Fibroblast of the aortic adventitia (primary cell): ENCODE results near the gene EOLA1. TPM values are rescaled to one million over a fixed set of nuclear protein-coding genes. Genes with fewer than 3 reads are reported as not detected.
A peak's percentile ranks its signal among the peaks of the same experiment; 100 is the strongest.
"Not testable (repeated sequence)": the region's sequence is repeated elsewhere in the genome, so short reads cannot be mapped to it uniquely, and the experiment has no call there.

Source experiments
- DNase-seq: peaks from one replicate; pipeline ENCODE4 v3.0.0-alpha.2; 2010; ENCODE audit warnings: low read depth
- H3K4me3 ChIP-seq: 2 replicates; pipeline ENCODE4 v1.5.1; 2011; ENCODE audit warnings: low read depth, mild to moderate bottlenecking, control low read depth, low read length, moderate library complexity
- CTCF ChIP-seq: IDR thresholded peaks from 2 replicates; pipeline ENCODE4 v1.5.1; 2011; ENCODE audit warnings: mild to moderate bottlenecking, low read length, control low read depth, inconsistent platforms; ENCODE audit not compliant: insufficient read depth
- total RNA-seq: library from RNA; depleted of rRNA; stranded (reverse); fragments of >200 nt; gene quantifications from 2 replicates; pipeline ENCODE4 v1.2.3, GENCODE V29; 2012; ENCODE audit warnings: low replicate concordance

Gene EOLA1
- total RNA-seq, 1 donor = 11.1 TPM

DNA sequence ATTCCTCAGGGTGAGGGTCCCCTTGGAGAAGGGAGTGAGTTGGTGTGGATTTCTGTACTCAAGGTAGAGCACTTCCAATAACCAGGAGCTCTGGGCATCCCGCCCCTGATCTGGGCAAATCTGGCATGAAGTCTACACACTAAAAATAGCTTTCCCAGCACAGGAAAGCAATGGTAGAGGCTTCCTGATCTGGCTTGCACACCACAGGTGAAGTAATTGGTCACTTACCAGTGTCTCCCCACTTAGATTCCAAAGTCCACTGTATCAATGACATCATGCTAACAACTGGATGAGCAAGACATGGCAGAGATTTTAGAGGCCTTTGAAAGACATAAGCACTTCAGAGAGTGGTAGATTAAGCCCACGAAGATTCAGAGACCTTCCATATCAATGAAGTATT lies 17.9 kb upstream of the EOLA1 start:
- no peak for DNase-seq
- no peak for TF ChIP-seq CTCF

DNA sequence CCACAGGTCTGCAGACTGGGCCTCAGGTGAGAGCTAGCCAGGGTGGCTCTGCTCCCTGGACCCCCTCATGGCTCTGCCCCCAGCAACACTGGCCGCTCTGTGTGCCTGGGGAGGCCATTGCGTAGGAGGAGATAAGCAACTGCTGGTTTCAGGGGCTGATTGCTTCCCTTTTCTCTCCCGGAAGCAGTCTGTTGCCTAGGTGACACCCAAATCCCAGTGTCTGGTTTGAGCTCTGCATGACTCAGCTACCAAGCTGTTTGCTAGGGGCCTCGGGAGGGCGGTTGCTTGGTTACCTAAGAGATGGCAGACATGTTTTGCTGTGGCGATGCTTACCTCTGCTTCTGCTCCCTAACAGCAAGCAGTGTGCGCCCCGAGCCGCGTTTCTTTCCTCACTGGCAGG lies 15.4 kb upstream of the EOLA1 start:
- H3K4me3 ChIP-seq = not testable (repeated sequence)
- DNase-seq = peak; percentile 55

More for the DNA sequence above, 17.9 kb upstream of the EOLA1 start:
- H3K4me3 ChIP-seq = no peak overlapping the region

DNA sequence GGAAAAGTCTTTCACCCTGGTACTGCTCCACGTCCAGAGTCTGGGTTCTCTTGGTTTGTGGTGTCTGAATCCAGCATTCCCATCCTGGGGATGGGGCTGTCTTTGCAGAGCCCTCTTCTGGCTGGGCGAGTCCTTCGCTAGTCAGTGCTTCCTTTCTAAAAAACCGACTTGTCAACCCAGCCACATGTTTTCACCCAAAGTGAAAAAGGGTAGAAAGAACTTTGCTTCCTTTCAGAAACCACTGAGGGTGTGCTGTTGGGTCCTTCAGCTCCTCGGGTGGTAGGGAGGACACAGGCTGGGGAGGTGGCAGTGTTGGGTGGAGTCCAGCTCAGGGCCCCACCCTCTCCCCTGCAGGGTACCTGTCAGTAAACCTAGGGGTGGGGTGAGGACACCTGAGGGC lies 14.9 kb upstream of the EOLA1 start:
- not testable (repeated sequence) for H3K4me3 ChIP-seq, DNase-seq

DNA sequence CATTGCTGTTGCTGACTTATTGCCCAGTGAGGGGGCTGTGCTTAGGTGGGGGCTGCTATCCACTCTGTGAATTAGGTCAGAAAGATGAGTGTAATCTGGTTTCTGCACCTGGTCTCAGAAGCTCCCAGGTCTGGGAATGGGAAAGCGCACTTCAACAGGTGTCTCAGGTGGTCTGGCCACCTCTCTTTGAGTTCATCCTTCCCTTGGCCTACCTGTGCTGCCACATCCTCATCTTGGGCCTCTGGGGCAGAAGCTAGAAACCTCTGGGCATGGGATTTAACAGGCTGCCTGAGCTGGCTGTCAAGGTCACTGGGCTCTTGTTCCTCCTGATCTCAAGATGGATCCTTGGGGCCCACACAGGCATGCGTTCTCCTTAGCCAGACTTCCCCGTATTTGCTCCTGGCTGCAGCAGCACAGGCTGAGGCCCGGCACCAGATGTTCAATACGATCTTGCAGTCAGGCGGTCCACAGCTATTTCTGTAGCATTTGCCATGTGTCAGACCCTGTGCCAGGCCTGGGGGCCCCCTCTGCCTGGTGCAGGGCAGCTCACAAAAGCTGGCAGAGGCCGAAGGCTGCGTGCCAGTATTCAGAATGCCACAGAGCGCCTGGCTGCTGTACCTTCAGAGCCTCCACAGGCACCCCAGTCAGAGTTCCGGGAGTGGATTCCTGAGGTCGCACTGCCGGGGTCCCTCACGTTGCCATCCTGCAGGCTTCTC lies 14.3 kb upstream of the EOLA1 start:
- H3K4me3 ChIP-seq, DNase-seq: not testable (repeated sequence)

- H3K4me3 ChIP-seq = no peak overlapping the region
- peak; percentile 39 for DNase-seq
- TF ChIP-seq CTCF = peak; percentile 72
Measured at GRCh38 chrX:149527705-149528104, 13.1 kb upstream of the EOLA1 start.

DNA sequence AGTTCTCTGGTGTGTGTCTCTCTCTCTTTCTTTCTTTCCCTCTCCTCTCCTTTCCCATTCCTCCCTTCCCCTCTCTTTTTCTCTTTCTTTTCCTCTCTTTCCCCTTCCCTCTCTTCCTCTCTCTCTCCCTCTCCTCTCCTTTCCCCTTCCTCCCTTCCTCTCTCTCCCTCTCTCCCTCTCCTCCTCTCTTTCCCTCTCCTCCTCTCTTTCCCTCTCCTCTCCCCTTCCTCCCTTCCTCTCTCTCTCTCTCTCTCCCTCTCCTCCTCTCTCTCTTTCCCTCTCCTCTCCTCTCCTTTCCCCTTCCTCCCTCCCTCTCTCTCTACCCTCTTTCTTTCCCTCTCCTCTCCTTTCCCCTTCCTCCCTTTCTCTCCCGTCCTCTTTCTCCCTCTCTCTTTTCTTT lies 12.4 kb upstream of the EOLA1 start:
- no peak for DNase-seq
- H3K4me3 ChIP-seq = no peak overlapping the region
- TF ChIP-seq CTCF = no peak

DNA sequence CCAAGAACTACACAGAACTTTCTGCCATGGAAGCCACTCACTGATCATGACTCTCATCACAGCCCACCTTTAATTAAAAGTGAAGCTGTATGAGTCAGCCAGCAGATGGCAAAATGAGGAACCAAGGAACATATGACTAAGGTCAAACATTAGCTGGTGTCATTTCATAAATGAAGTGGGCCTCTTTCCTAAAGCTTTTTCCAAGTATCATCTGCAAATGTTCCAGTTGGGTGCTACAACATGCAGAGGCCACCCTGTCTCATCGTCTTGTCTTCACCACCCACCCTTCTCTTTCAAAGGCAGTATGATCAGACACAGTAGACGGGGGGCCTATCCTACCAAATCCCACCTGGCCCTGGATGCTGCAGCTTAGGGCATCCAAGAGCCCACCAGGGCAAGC lies 9.2 kb upstream of the EOLA1 start:
- TF ChIP-seq CTCF = no peak
- H3K4me3 ChIP-seq = no peak overlapping the region
- DNase-seq = no peak

DNA sequence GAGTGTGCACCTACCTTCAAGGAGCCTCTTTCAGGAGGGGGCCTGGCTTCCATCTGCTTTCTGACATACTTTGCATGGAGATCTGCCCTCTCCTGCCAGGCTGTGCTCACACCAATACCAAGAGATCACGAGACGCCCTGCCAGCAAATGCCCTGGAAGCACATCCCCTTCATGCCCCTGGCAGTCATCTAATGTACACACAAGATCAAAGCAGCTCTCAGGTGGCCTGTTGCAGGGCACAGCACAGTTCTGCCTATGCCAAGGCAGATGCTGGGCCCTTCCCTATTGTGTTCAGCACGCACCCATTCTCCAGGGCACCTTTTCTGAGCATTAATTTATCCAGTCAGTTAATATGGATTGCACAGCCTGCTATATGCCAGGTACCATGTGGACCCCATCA lies 7.9 kb upstream of the EOLA1 start:
- DNase-seq = not testable (repeated sequence)

GRCh38 chrX:149533999-149534398 lies 6.8 kb upstream of the EOLA1 start:
- not testable (repeated sequence) for H3K4me3 ChIP-seq, DNase-seq

More for the DNA sequence above, 7.9 kb upstream of the EOLA1 start:
- H3K4me3 ChIP-seq = not testable (repeated sequence)

GRCh38 chrX:149534926-149535602 lies 5.7 kb upstream of the EOLA1 start:
- not testable (repeated sequence) for H3K4me3 ChIP-seq, DNase-seq

- not testable (repeated sequence) for H3K4me3 ChIP-seq, DNase-seq
Measured at GRCh38 chrX:149537474-149537873, 3.3 kb upstream of the EOLA1 start.
